Breast epithelium (tissue), 3 donors: ENCODE measurements around the gene ANGPT4.

Experiments
- CTCF ChIP-seq, 3 donors: fragments of 450-650 bp; IDR thresholded peaks; one replicate each; pipeline ENCODE4 v1.5.1; 2016 to 2017; ENCODE audit warnings: antibody characterized with exemption in 3 of 3, mild to moderate bottlenecking in 3 of 3, moderate library complexity in 3 of 3
- POLR2A ChIP-seq: fragments of 450-650 bp; IDR thresholded peaks from one replicate; pipeline ENCODE4 v1.6.1; 2016; ENCODE audit warnings: antibody characterized with exemption, mild to moderate bottlenecking, moderate library complexity

GRCh38 chr20:904039-904545 is 12.0 kb downstream of the ANGPT4 start:
- TF ChIP-seq POLR2A (no peak), CTCF (IDR thresholded peaks at IDR 0.05) (no peak)
